ENCODE measurements around the gene IL22RA1. TPM values are rescaled to one million over a fixed set of nuclear protein-coding genes. Genes with fewer than 3 reads are reported as not detected.

The IL22RA1 gene
- total and polyA plus RNA-seq, 8 donors: 0.43 to 4.1 (median 1.8) TPM; not detected in 1

DNA sequence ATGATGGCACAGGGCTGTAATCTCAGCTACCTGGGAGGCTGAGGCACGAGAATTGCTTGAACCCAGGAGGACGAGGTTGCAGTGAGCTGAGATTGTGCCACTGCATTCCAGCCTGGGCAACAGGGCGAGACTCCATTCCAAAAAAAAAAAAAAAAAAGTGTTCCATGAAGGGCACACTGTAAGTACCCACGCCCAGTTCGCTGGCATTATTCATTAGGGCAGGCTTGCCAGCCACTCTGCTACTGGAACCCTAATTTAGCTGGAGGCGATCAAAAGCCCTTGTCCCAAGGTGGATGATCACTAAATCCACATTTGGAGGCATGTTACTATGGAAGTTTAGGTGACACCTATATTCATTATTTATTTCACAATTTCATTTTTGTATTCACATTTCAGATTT lies 39.1 kb upstream of the IL22RA1 start:
- no peak overlapping the region for H3K27ac ChIP-seq
- H3K4me1 ChIP-seq: peaks cover 5 to 32% (median 17%) of the 10 kb centered on the region in 4 donors
- no peak overlapping the region for H3K4me3 ChIP-seq
- intact Hi-C loops (cut with DNase I; ENCODE audit: low total_unique reads): no loop called here
- no peak for DNase-seq
- H3K27me3 ChIP-seq: peaks cover 0 to 6% (median 3%) of the 10 kb centered on the region in 3 donors
- H3K9me3 ChIP-seq: no peaks in the 10 kb centered on the region
- WGBS, 5 donors: 53 to 69% (median 66%) methylated on average over 6 of the region's 6 CpGs
- TF ChIP-seq POLR2AphosphoS5 (IDR thresholded peaks at IDR 0.05) (no peak), EP300 (IDR thresholded peaks at IDR 0.05) (no peak), POLR2A (IDR thresholded peaks at IDR 0.05) (no peak)
- TF ChIP-seq, protein P1, sequence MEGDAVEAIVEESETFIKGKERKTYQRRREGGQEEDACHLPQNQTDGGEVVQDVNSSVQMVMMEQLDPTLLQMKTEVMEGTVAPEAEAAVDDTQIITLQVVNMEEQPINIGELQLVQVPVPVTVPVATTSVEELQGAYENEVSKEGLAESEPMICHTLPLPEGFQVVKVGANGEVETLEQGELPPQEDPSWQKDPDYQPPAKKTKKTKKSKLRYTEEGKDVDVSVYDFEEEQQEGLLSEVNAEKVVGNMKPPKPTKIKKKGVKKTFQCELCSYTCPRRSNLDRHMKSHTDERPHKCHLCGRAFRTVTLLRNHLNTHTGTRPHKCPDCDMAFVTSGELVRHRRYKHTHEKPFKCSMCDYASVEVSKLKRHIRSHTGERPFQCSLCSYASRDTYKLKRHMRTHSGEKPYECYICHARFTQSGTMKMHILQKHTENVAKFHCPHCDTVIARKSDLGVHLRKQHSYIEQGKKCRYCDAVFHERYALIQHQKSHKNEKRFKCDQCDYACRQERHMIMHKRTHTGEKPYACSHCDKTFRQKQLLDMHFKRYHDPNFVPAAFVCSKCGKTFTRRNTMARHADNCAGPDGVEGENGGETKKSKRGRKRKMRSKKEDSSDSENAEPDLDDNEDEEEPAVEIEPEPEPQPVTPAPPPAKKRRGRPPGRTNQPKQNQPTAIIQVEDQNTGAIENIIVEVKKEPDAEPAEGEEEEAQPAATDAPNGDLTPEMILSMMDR (IDR thresholded peaks at IDR 0.05): no peak
- H3K36me3 ChIP-seq: no peaks in the 10 kb centered on the region

DNA sequence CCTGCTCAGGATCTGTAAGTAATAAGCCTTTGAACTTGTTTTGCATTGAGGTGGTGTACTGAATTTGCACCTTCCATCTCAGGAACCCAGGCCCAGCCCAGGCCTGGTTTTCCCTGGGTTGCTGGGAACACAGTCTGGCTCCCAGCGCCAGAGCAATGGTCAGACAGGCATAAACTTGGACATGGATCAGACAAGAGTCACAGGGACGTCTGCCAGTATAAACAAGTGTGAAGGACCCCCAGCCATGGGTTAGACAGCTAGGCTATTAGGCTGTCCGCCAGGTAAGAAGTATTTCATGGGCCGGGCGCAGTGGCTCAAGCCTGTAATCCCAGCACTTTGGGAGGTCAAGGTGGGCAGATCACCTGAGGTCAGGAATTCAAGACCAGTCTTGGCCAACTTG lies 38.7 kb upstream of the IL22RA1 start:
- DNase-seq: no peak
- TF ChIP-seq POLR2AphosphoS5 (IDR thresholded peaks at IDR 0.05) (no peak), POLR2A (IDR thresholded peaks at IDR 0.05) (no peak), EP300 (IDR thresholded peaks at IDR 0.05) (no peak)
- TF ChIP-seq, protein P1 (IDR thresholded peaks at IDR 0.05): no peak
- Histone ChIP-seq H3K36me3 (no peaks in the 10 kb centered on the region), H3K4me3 (no peak overlapping the region), H3K27ac (no peak overlapping the region), H3K4me1 (peaks cover 5 to 28% (median 13%) of the 10 kb centered on the region in 4 donors), H3K27me3 (peaks cover 0 to 1% (median 0%) of the 10 kb centered on the region in 3 donors), H3K9me3 (no peaks in the 10 kb centered on the region)
- WGBS, 5 donors: 56 to 65% (median 58%) methylated on average over 5 of the region's 5 CpGs
- intact Hi-C loops (cut with DNase I; ENCODE audit: low total_unique reads): no loop called here

DNA sequence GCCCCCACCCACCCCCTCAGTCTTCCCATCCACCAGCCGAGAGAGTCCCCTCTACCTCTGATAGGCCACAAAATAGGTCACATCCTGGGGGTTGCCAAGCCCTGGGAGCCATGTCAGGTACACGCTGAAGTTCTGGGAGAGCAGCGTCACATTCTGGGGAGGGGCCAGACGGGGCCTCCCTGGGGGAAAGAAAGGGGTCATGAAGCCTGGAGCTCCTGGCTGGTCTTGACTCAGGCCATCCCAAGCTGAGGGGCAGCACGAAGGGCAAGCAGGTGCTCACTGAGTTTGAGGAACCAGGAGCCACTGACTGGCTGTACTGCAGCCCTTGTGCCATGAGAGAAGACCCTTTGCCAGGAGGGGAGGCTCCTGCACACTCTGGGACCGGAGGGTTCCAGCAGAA lies 37.7 kb upstream of the IL22RA1 start:
- no peak for TF ChIP-seq EP300 (IDR thresholded peaks at IDR 0.05)
- TF ChIP-seq, protein P1 (IDR thresholded peaks at IDR 0.05): no peak
- intact Hi-C loops (cut with DNase I; ENCODE audit: low total_unique reads): no loop called here
- H3K27me3 ChIP-seq: no peaks in the 10 kb centered on the region
- no peaks in the 10 kb centered on the region for H3K36me3 ChIP-seq
- no peak overlapping the region for H3K4me3 ChIP-seq
- H3K4me1 ChIP-seq: peaks cover 0 to 19% (median 5%) of the 10 kb centered on the region in 4 donors
- no peaks in the 10 kb centered on the region for H3K9me3 ChIP-seq
- H3K27ac ChIP-seq: no peak overlapping the region
- no peak for DNase-seq
- WGBS, 5 donors: 88 to 98% (median 96%) methylated on average over 5 to 6 of the region's 6 CpGs

DNA sequence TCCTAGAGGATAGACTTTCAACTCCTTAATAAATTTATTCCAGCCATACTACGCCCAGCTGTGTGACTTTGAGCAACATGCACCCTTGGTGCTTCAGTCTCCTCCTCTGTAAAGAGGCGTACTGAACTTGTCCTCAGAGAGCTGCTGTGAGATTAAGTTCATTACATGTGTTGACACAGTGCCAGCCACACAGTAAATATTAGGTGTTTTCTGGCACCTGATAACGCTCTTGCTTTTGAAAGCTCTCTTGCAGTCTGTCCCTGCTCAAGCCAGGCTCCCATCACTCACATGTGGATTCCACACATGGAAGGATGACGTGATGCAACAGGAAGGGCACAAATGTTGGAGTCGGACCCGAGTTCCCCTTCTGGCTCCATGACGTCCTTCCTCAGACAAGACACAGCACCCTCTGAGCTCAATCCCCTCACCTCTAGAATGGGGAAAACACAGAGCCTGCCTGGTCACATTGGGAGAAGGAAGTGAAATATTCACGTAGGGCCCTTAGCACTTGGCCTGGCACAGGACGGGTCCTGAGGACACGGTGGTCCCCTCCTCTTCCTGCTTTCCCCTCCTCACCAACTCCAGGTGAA lies 36.4 kb upstream of the IL22RA1 start:
- Histone ChIP-seq H3K36me3 (no peaks in the 10 kb centered on the region), H3K9me3 (no peaks in the 10 kb centered on the region), H3K27me3 (no peaks in the 10 kb centered on the region), H3K4me3 (no peak overlapping the region), H3K27ac (peak overlapping the region in 2 of 5 donors; percentile 6 to 16), H3K4me1 (peaks cover 0 to 17% (median 4%) of the 10 kb centered on the region in 4 donors)
- TF ChIP-seq EP300 (IDR thresholded peaks at IDR 0.05) (no peak), POLR2A (IDR thresholded peaks at IDR 0.05) (no peak), POLR2AphosphoS5 (IDR thresholded peaks at IDR 0.05) (peak in 1 of 3 donors; percentile 32)
- intact Hi-C loops (cut with DNase I; ENCODE audit: low total_unique reads): no loop called here
- DNase-seq: peak in 1 of 2 donors; percentile 61
- WGBS, 5 donors: 38 to 69% (median 49%) methylated on average over 10 of the region's 10 CpGs

DNA sequence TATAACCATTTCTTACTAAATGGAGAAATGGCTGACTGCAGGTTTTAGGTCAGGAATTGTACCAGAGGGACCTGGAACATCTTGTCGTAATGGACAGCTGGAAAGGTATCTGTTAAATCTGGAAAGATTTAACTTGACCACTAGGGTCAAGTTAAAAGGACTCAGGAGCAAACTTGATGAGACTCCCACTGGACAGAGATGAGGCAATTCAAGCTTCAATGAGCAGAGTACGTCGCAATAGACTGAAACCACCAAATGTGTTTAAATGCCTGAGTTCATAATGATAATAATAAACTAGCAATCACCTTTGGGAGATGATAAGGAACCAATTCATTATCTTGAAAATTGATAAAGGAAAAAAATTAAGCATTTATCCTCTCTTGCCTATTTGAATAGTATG lies 35.5 kb upstream of the IL22RA1 start:
- WGBS, 5 donors: 83 to 94% (median 88%) methylated on average over 3 of the region's 3 CpGs
- peaks cover 0 to 7% (median 0%) of the 10 kb centered on the region in 4 donors for H3K36me3 ChIP-seq
- H3K9me3 ChIP-seq: no peaks in the 10 kb centered on the region
- intact Hi-C loops (cut with DNase I; ENCODE audit: low total_unique reads): no loop called here
- no peaks in the 10 kb centered on the region for H3K27me3 ChIP-seq
- no peak for DNase-seq
- TF ChIP-seq EP300 (IDR thresholded peaks at IDR 0.05): no peak
- peaks cover 0 to 17% (median 4%) of the 10 kb centered on the region in 4 donors for H3K4me1 ChIP-seq
- H3K27ac ChIP-seq: no peak overlapping the region
- H3K4me3 ChIP-seq: no peak overlapping the region
